Smooth muscle cell (in vitro differentiated cells): ENCODE data around the gene SEMA4F. TPM values are rescaled to one million over a fixed set of nuclear protein-coding genes. Genes with fewer than 3 reads are reported as not detected.

Experiments used
- DNase-seq: peaks from one replicate; lab custom pipeline; 2025; ENCODE audit not compliant: unreplicated experiment; lab: John Stamatoyannopoulos, UW
- H2AFZ ChIP-seq: fragments of 200-600 bp; sonication (generic); 2 replicates; pipeline ENCODE4 v1.6.0; 2016; ENCODE audit warnings: antibody characterized with exemption, low read depth, mild to moderate bottlenecking
- H3F3A ChIP-seq: fragments of 200-600 bp; sonication (generic); 2 replicates; pipeline ENCODE4 v1.6.0; 2017; ENCODE audit warnings: antibody characterized with exemption, low read depth
- H3K27ac ChIP-seq: fragments of 200-600 bp; sonication (generic); 2 replicates; pipeline ENCODE4 v1.5.1; 2016; ENCODE audit warnings: low read depth, mild to moderate bottlenecking
- H3K27me3 ChIP-seq: fragments of 200-600 bp; sonication (generic); 2 replicates; pipeline ENCODE4 v1.6.1; 2016; ENCODE audit warnings: low read depth, mild to moderate bottlenecking
- H3K36me3 ChIP-seq: fragments of 200-600 bp; sonication (generic); 2 replicates; pipeline ENCODE4 v1.5.1; 2016; ENCODE audit warnings: low read depth
- H3K4me1 ChIP-seq: fragments of 200-600 bp; sonication (generic); 2 replicates; pipeline ENCODE4 v1.5.1; 2016; ENCODE audit warnings: low read depth
- H3K4me2 ChIP-seq: fragments of 200-600 bp; sonication (generic); 2 replicates; pipeline ENCODE4 v1.6.0; 2016; ENCODE audit warnings: mild to moderate bottlenecking
- H3K4me3 ChIP-seq: fragments of 200-600 bp; sonication (generic); 2 replicates; pipeline ENCODE4 v1.5.1; 2016; ENCODE audit warnings: mild to moderate bottlenecking
- H3K79me2 ChIP-seq: fragments of 200-600 bp; sonication (generic); 2 replicates; pipeline ENCODE4 v1.6.0; 2016; ENCODE audit warnings: low read depth, mild to moderate bottlenecking
- H3K9ac ChIP-seq: fragments of 200-600 bp; sonication (generic); 2 replicates; pipeline ENCODE4 v1.6.0; 2016; ENCODE audit warnings: low read depth
- H3K9me3 ChIP-seq: fragments of 200-600 bp; sonication (generic); replicated peaks from 2 replicates; pipeline ENCODE4 v1.5.1; 2016; ENCODE audit warnings: low read depth
- H4K20me1 ChIP-seq: fragments of 200-600 bp; sonication (generic); 2 replicates; pipeline ENCODE4 v1.6.0; 2016; ENCODE audit warnings: low read depth
- CTCF ChIP-seq: fragments of 200-600 bp; sonication (generic); IDR thresholded peaks from 2 replicates; pipeline ENCODE4 v1.5.1; 2017; ENCODE audit warnings: borderline replicate concordance, mild to moderate bottlenecking, antibody characterized with exemption; ENCODE audit not compliant: insufficient read depth, poor library complexity, severe bottlenecking
- WGBS: methylation state at CpG from one replicate; pipeline ENCODE4 v1.1.7; 2016; ENCODE audit warnings: low lambda C conversion rate; 5-methylcytosine and 5-hydroxymethylcytosine counted together
- polyA plus RNA-seq: library from polyadenylated mRNA; unstranded; fragments of >200 nt; fragmentation: Nextera tagmentation; extraction: Ambion mirVana; gene quantifications from 2 replicates; pipeline ENCODE4 v1.2.1, GENCODE V29; 2016
- total RNA-seq: library from RNA; depleted of rRNA; stranded (reverse); fragments of >200 nt; gene quantifications from 2 replicates; pipeline ENCODE4 v1.2.3, GENCODE V29; 2014

Gene SEMA4F
- total and polyA plus RNA-seq, 2 experiments from 2014 or later, result 8.5 to 16.7 TPM

GRCh38 chr2:74696829-74697228 is 42.8 kb downstream of the SEMA4F start:
- no peaks in the 10 kb centered on the region for H3K9me3 ChIP-seq
- WGBS, result 19% methylated on average over 2 of the region's 2 CpGs
- no peak for TF ChIP-seq CTCF
- no peaks in the 10 kb centered on the region for H3K79me2 ChIP-seq
- H4K20me1 ChIP-seq, result no peaks in the 10 kb centered on the region
- H2AFZ ChIP-seq, result no peak overlapping the region
- H3F3A ChIP-seq, result no peaks in the 10 kb centered on the region
- peak overlapping the region; percentile 87 for H3K27ac ChIP-seq
- H3K4me1 ChIP-seq, result no peaks in the 10 kb centered on the region
- DNase-seq, result no peak
- H3K36me3 ChIP-seq, result no peaks in the 10 kb centered on the region
- H3K4me3 ChIP-seq, result no peak overlapping the region
- peak overlapping the region; percentile 53 for H3K4me2 ChIP-seq
- H3K9ac ChIP-seq, result peak overlapping the region; percentile 40
- H3K27me3 ChIP-seq, result peaks cover 28% of the 10 kb centered on the region

- no peak overlapping the region for H2AFZ ChIP-seq
These were observed 46.8 kb downstream of the SEMA4F start for GRCh38 chr2:74700643-74701372.

GRCh38 chr2:74702001-74702715 is 48.1 kb downstream of the SEMA4F start:
- no peak overlapping the region for H3K9ac ChIP-seq
- H3K4me1 ChIP-seq, result no peaks in the 10 kb centered on the region
- no peaks in the 10 kb centered on the region for H3K79me2 ChIP-seq
- no peak overlapping the region for H3K4me3 ChIP-seq
- DNase-seq, result no peak
- H3K36me3 ChIP-seq, result no peaks in the 10 kb centered on the region
- no peak for TF ChIP-seq CTCF
- H3K27me3 ChIP-seq, result peaks cover 16% of the 10 kb centered on the region
- no peak overlapping the region for H2AFZ ChIP-seq
- WGBS, result 79% methylated on average over 4 of the region's 4 CpGs
- H3K27ac ChIP-seq, result no peak overlapping the region
- no peaks in the 10 kb centered on the region for H4K20me1 ChIP-seq
- no peaks in the 10 kb centered on the region for H3K9me3 ChIP-seq
- H3K4me2 ChIP-seq, result no peak overlapping the region
- H3F3A ChIP-seq, result no peaks in the 10 kb centered on the region

More at GRCh38 chr2:74700643-74701372, 46.8 kb downstream of the SEMA4F start:
- no peak for TF ChIP-seq CTCF
- H3K4me1 ChIP-seq, result no peaks in the 10 kb centered on the region
- H3F3A ChIP-seq, result no peaks in the 10 kb centered on the region
- H3K79me2 ChIP-seq, result no peaks in the 10 kb centered on the region
- H4K20me1 ChIP-seq, result no peaks in the 10 kb centered on the region
- H3K27me3 ChIP-seq, result peaks cover 16% of the 10 kb centered on the region
- no peaks in the 10 kb centered on the region for H3K9me3 ChIP-seq
- H3K27ac ChIP-seq, result no peak overlapping the region
- 84% methylated on average over 2 of the region's 2 CpGs for WGBS
- no peak overlapping the region for H3K4me3 ChIP-seq
- H3K36me3 ChIP-seq, result no peaks in the 10 kb centered on the region
- H3K9ac ChIP-seq, result no peak overlapping the region
- no peak for DNase-seq
- no peak overlapping the region for H3K4me2 ChIP-seq
